Measurements from ENCODE around the gene TIMM13.
"Not testable (repeated sequence)": the region's sequence is repeated elsewhere in the genome, so short reads cannot be mapped to it uniquely, and the experiment has no call there.

TIMM13 gene

GRCh38 chr19:2413629-2414028 lies 13.8 kb downstream of the TIMM13 start:
- DNase-seq (ENCODE audit: low spot score) = no peak

- DNase-seq (ENCODE audit: low spot score) = no peak
These were observed 14.2 kb downstream of the TIMM13 start for GRCh38 chr19:2413159-2413558.

- DNase-seq (ENCODE audit: low spot score) = no peak
These were observed 14.9 kb downstream of the TIMM13 start for GRCh38 chr19:2412449-2412848.

GRCh38 chr19:2411709-2412108 lies 15.7 kb downstream of the TIMM13 start:
- no peak for DNase-seq (ENCODE audit: low spot score)

- no peak for DNase-seq (ENCODE audit: low spot score)
These were observed 17.4 kb downstream of the TIMM13 start for GRCh38 chr19:2410023-2410422.

GRCh38 chr19:2409352-2409912 lies 18.0 kb downstream of the TIMM13 start:
- DNase-seq (ENCODE audit: low spot score) = no peak

- DNase-seq (ENCODE audit: low spot score) = no peak
These were observed 19.1 kb downstream of the TIMM13 start for GRCh38 chr19:2408247-2408646.

GRCh38 chr19:2399582-2399981 lies 27.8 kb downstream of the TIMM13 start:
- DNase-seq (ENCODE audit: low spot score) = no peak

- DNase-seq (ENCODE audit: low spot score) = no peak
These were observed 28.6 kb downstream of the TIMM13 start for GRCh38 chr19:2398735-2399305.

GRCh38 chr19:2397173-2397572 lies 30.2 kb downstream of the TIMM13 start:
- DNase-seq (ENCODE audit: low spot score) = not testable (repeated sequence)

- DNase-seq (ENCODE audit: low spot score) = not testable (repeated sequence)
These were observed 32.0 kb downstream of the TIMM13 start for GRCh38 chr19:2395293-2395829.

GRCh38 chr19:2394442-2395292 lies 32.7 kb downstream of the TIMM13 start:
- DNase-seq (ENCODE audit: low spot score) = no peak

GRCh38 chr19:2394054-2394441 lies 33.3 kb downstream of the TIMM13 start:
- DNase-seq (ENCODE audit: low spot score) = no peak

- DNase-seq (ENCODE audit: low spot score) = peak; percentile 17
These were observed 34.5 kb downstream of the TIMM13 start for GRCh38 chr19:2392899-2393298.

- DNase-seq (ENCODE audit: low spot score) = no peak
These were observed 35.0 kb downstream of the TIMM13 start for GRCh38 chr19:2392366-2392765.

GRCh38 chr19:2391118-2391725 lies 36.2 kb downstream of the TIMM13 start:
- peak; percentile 82 for DNase-seq (ENCODE audit: low spot score)

- DNase-seq (ENCODE audit: low spot score) = no peak
These were observed 37.8 kb downstream of the TIMM13 start for GRCh38 chr19:2389594-2389993.

- DNase-seq (ENCODE audit: low spot score) = no peak
These were observed 39.8 kb downstream of the TIMM13 start for GRCh38 chr19:2387367-2388288.

- DNase-seq (ENCODE audit: low spot score) = peak; percentile 80
These were observed 42.2 kb downstream of the TIMM13 start for GRCh38 chr19:2385053-2385721.

- DNase-seq (ENCODE audit: low spot score) = no peak
These were observed 44.7 kb downstream of the TIMM13 start for GRCh38 chr19:2382530-2383222.
